A549 (cell line): Measurements from ENCODE around the gene DVL1. TPM values are rescaled to one million over a fixed set of nuclear protein-coding genes. Genes with fewer than 3 reads are reported as not detected.
"Not testable (repeated sequence)": the region's sequence is repeated elsewhere in the genome, so short reads cannot be mapped to it uniquely, and the experiment has no call there.

ENCODE experiments used
- ATAC-seq, 2 experiments: fragments of 200-7000 bp in 1 of 2; fragments of >200 bp in 1 of 2; cut with Nextera tagmentation in 1 of 2; cut with Tn5 transposase in 1 of 2; 3 replicates each; pipeline versions ENCODE4 v1.8.0 to v1.9.1; 2018 to 2020; ENCODE audit warnings: mild to moderate bottlenecking in 1 of 2, moderate library complexity in 1 of 2
- CTCF ChIA-PET: fragments of 300-600 bp; sonication (Branson Sonifier 250); formaldehyde crosslinking; extraction: SDS; loops from one replicate; lab custom pipeline; 2021; ENCODE audit warnings: antibody characterized with exemption, inconsistent platforms; lab: Yijun Ruan, JAX
- POLR2A ChIA-PET: fragments of 350-600 bp; formaldehyde crosslinking; extraction: SDS; loops from one replicate; lab custom pipeline; 2021; ENCODE audit warnings: antibody characterized with exemption, inconsistent platforms; lab: Yijun Ruan, JAX
- DNase-seq, 2 experiments: peaks; one replicate each; pipeline versions ENCODE4 v3.0.0 to v3.0.0-alpha.2; 2011 to 2016; ENCODE audit warnings: low read depth in 1 of 2, low spot score in 1 of 2
- FAIRE-seq: peaks from 2 replicates; lab custom pipeline; 2011; peaks lifted over from hg19 to GRCh38; lab: Jason Lieb, UNC
- H3K27ac ChIP-seq, 2 experiments: fragments of >200 bp; sonication (Bioruptor Twin); formaldehyde crosslinking; 3 replicates each; pipeline ENCODE4 v1.5.1; 2016 to 2017
- H3K4me1 ChIP-seq: fragments of >200 bp; sonication (Bioruptor Twin); formaldehyde crosslinking; 3 replicates; pipeline ENCODE4 v1.6.1; 2016
- H3K4me2 ChIP-seq: fragments of >200 bp; sonication (Bioruptor Twin); formaldehyde crosslinking; 3 replicates; pipeline ENCODE4 v1.6.1; 2016
- H3K4me3 ChIP-seq: fragments of >200 bp; sonication (Bioruptor Twin); formaldehyde crosslinking; 3 replicates; pipeline ENCODE4 v1.5.1; 2016
- H3K9me3 ChIP-seq: fragments of >200 bp; sonication (Bioruptor Twin); formaldehyde crosslinking; 3 replicates; pipeline ENCODE4 v1.6.1; 2016
- BHLHE40 ChIP-seq: IDR thresholded peaks from 2 replicates; pipeline ENCODE4 v1.6.1; 2012; ENCODE audit warnings: low read depth, low read length, inconsistent platforms
- CBX2 ChIP-seq: fragments of 200-600 bp; sonication (generic); IDR thresholded peaks from 2 replicates; pipeline ENCODE4 v1.6.1; 2016; ENCODE audit warnings: low read depth, mild to moderate bottlenecking, borderline replicate concordance
- FOSB ChIP-seq: fragments of 250-450 bp; sonication (Bioruptor Pico); IDR thresholded peaks from 2 replicates; pipeline ENCODE4 v1.5.0; 2020; ENCODE audit warnings: mild to moderate bottlenecking, moderate library complexity
- FOSL2 ChIP-seq, 2 experiments: fragments of 450-650 bp in 1 of 2; fragments of >200 bp in 1 of 2; sonication (Bioruptor Twin) in 1 of 2; formaldehyde crosslinking; IDR thresholded peaks; 2 replicates each; pipeline versions ENCODE4 v1.5.0 to v1.6.1; 2016 to 2020; ENCODE audit warnings: mild to moderate bottlenecking in 1 of 2, moderate library complexity in 1 of 2
- FOXS1 ChIP-seq: fragments of 250-450 bp; sonication (Bioruptor Pico); IDR thresholded peaks from 2 replicates; pipeline ENCODE4 v1.5.0; 2020; ENCODE audit warnings: mild to moderate bottlenecking, moderate library complexity
- HDAC2 ChIP-seq: fragments of 200-600 bp; sonication (generic); IDR thresholded peaks from 2 replicates; pipeline ENCODE4 v1.6.1; 2016
- HEYL ChIP-seq: fragments of 250-450 bp; sonication (Bioruptor Pico); IDR thresholded peaks from 2 replicates; pipeline ENCODE4 v1.8.0; 2021; ENCODE audit warnings: mild to moderate bottlenecking, moderate library complexity
- HOXB13 ChIP-seq: fragments of 250-450 bp; sonication (Bioruptor Pico); IDR thresholded peaks from 2 replicates; pipeline ENCODE4 v1.5.0; 2020; ENCODE audit warnings: low read depth, mild to moderate bottlenecking, moderate library complexity
- HOXB5 ChIP-seq: fragments of 250-450 bp; sonication (Bioruptor Pico); IDR thresholded peaks from 2 replicates; pipeline ENCODE4 v1.5.0; 2020; ENCODE audit warnings: mild to moderate bottlenecking, moderate library complexity
- KDM5A ChIP-seq: fragments of 200-600 bp; sonication (generic); IDR thresholded peaks from 2 replicates; pipeline ENCODE4 v1.6.1; 2016; ENCODE audit warnings: antibody characterized with exemption, mild to moderate bottlenecking
- MAFK ChIP-seq: fragments of 450-650 bp; IDR thresholded peaks from 2 replicates; pipeline ENCODE4 v1.6.1; 2014; ENCODE audit not compliant: partially characterized antibody
- MAZ ChIP-seq: fragments of 150-350 bp; IDR thresholded peaks from 2 replicates; pipeline ENCODE4 v1.6.1; 2014; ENCODE audit warnings: antibody characterized with exemption, low read depth, low read length, borderline replicate concordance
- MYC ChIP-seq: IDR thresholded peaks from 2 replicates; pipeline ENCODE4 v1.6.1; 2012; ENCODE audit warnings: mild to moderate bottlenecking, inconsistent platforms, low read length, improper control_type of control experiment, borderline replicate concordance
- NPAS2 ChIP-seq: fragments of 250-450 bp; sonication (Bioruptor Pico); IDR thresholded peaks from 2 replicates; pipeline ENCODE4 v1.8.0; 2022; ENCODE audit warnings: mild to moderate bottlenecking, moderate library complexity, borderline replicate concordance
- RAD21 ChIP-seq, 2 experiments: fragments of >200 bp in 1 of 2; sonication (Bioruptor Twin) in 1 of 2; formaldehyde crosslinking in 1 of 2; IDR thresholded peaks in 1 of 2; conservative IDR thresholded peaks in 1 of 2; 2 replicates in 1 of 2; 3 replicates in 1 of 2; pipeline ENCODE4 v1.6.1; 2012 to 2018; ENCODE audit warnings: inconsistent platforms in 1 of 2
- ZSCAN20 ChIP-seq: fragments of 250-450 bp; sonication (Bioruptor Pico); IDR thresholded peaks from 2 replicates; pipeline ENCODE4 v1.8.0; 2022; ENCODE audit warnings: mild to moderate bottlenecking, moderate library complexity
- WGBS: methylation state at CpG from one replicate; pipeline ENCODE4 v1.1.6; 2017; ENCODE audit errors: missing lambda C conversion rate; 5-methylcytosine and 5-hydroxymethylcytosine counted together
- polyA plus RNA-seq, 4 experiments: library from polyadenylated mRNA; depleted of rRNA in 3 of 4; stranded (reverse); fragments of >200 nt; fragmentation: RNase III in 1 of 4; extraction: RNeasy Plus Mini Kit Qiagen cat#74134 plus additional on column Dnase treatment in 1 of 4; gene quantifications; 2 replicates in 3 of 4; 3 replicates in 1 of 4; pipeline ENCODE4 v1.2.3, GENCODE V29; 2011 to 2017
- TF ChIP-seq, protein P1 (sequence below): IDR thresholded peaks from 2 replicates; pipeline ENCODE4 v1.6.1; 2012
- TF ChIP-seq, protein P2 (sequence below): fragments of >200 bp; sonication (Bioruptor Twin); formaldehyde crosslinking; IDR thresholded peaks from 3 replicates; pipeline ENCODE4 v1.6.1; 2016
- TF ChIP-seq, protein P3 (sequence below): fragments of 200-600 bp; sonication (generic); IDR thresholded peaks from 2 replicates; pipeline ENCODE4 v1.6.1; 2016; ENCODE audit warnings: antibody characterized with exemption, mild to moderate bottlenecking, moderate library complexity

The DVL1 gene
- polyA plus RNA-seq, 2 of the 4 experiments (the other 2 are of a cell fraction) = 12.1 to 48.3 TPM

DNA sequence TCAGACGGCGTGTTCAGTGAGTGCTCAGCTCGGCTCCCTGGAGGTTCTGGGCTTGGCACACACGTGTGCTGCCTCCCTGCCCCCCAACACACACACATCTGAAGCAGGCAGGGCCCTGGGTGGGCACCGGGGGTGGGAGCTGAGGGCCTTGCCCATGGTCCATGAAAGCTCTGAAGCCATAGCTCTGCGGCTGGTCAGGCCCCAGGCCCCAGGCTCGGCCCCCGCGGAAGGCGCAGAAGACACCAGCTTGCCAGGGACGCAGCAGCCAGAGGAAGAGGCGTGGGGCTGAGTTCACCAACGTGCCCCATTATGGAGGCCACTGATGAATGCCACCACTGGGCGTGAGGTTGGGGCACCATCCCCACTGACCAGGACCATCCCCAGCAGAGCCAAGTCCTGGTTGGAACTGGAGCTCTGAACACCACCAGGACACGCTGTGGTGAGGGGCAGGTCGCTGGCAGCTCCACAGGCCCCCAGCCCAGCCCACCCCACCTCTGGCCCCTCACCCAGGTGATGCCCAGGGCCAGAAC, 21.6 kb upstream of the DVL1 start:
- TF ChIP-seq, protein P1, sequence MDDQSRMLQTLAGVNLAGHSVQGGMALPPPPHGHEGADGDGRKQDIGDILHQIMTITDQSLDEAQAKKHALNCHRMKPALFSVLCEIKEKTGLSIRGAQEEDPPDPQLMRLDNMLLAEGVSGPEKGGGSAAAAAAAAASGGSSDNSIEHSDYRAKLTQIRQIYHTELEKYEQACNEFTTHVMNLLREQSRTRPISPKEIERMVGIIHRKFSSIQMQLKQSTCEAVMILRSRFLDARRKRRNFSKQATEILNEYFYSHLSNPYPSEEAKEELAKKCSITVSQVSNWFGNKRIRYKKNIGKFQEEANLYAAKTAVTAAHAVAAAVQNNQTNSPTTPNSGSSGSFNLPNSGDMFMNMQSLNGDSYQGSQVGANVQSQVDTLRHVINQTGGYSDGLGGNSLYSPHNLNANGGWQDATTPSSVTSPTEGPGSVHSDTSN = no peak
- TF ChIP-seq ZSCAN20 (CRISPR knock-in tag) (no peak), BHLHE40 (no peak), HOXB13 (no peak), FOXS1 (no peak), FOSL2 (IDR thresholded peaks at IDR 0.05) (no peak), FOSL2 (CRISPR knock-in tag; IDR thresholded peaks at IDR 0.05) (no peak), CBX2 (no peak), HDAC2 (no peak), HEYL (no peak), FOSB (CRISPR knock-in tag) (no peak), MAZ (no peak), RAD21 (conservative IDR thresholded peaks at IDR 0.05 in 1 of 2, IDR thresholded peaks at IDR 0.05 in 1 of 2) (no peak), MAFK (no peak), NPAS2 (CRISPR knock-in tag) (no peak), MYC (no peak), KDM5A (no peak), HOXB5 (CRISPR knock-in tag) (no peak)
- TF ChIP-seq, protein P2, sequence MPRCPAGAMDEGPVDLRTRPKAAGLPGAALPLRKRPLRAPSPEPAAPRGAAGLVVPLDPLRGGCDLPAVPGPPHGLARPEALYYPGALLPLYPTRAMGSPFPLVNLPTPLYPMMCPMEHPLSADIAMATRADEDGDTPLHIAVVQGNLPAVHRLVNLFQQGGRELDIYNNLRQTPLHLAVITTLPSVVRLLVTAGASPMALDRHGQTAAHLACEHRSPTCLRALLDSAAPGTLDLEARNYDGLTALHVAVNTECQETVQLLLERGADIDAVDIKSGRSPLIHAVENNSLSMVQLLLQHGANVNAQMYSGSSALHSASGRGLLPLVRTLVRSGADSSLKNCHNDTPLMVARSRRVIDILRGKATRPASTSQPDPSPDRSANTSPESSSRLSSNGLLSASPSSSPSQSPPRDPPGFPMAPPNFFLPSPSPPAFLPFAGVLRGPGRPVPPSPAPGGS = no peak
- TF ChIP-seq, protein P3, sequence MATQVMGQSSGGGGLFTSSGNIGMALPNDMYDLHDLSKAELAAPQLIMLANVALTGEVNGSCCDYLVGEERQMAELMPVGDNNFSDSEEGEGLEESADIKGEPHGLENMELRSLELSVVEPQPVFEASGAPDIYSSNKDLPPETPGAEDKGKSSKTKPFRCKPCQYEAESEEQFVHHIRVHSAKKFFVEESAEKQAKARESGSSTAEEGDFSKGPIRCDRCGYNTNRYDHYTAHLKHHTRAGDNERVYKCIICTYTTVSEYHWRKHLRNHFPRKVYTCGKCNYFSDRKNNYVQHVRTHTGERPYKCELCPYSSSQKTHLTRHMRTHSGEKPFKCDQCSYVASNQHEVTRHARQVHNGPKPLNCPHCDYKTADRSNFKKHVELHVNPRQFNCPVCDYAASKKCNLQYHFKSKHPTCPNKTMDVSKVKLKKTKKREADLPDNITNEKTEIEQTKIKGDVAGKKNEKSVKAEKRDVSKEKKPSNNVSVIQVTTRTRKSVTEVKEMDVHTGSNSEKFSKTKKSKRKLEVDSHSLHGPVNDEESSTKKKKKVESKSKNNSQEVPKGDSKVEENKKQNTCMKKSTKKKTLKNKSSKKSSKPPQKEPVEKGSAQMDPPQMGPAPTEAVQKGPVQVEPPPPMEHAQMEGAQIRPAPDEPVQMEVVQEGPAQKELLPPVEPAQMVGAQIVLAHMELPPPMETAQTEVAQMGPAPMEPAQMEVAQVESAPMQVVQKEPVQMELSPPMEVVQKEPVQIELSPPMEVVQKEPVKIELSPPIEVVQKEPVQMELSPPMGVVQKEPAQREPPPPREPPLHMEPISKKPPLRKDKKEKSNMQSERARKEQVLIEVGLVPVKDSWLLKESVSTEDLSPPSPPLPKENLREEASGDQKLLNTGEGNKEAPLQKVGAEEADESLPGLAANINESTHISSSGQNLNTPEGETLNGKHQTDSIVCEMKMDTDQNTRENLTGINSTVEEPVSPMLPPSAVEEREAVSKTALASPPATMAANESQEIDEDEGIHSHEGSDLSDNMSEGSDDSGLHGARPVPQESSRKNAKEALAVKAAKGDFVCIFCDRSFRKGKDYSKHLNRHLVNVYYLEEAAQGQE = no peak
- TF ChIP-seq, all 56 proteins: peak for 0
- Histone ChIP-seq H3K9me3 (no peaks in the 10 kb centered on the region), H3K27ac (no peak overlapping the region), H3K4me3 (no peak overlapping the region), H3K4me2 (no peak overlapping the region), H3K4me1 (peaks cover 10% of the 10 kb centered on the region)
- ChIA-PET POLR2A (interaction anchor here (0.7 to 1.1 kb wide), 3 partner anchors 12 to 18 kb away, joined by 3 to 4 read pairs (median 3); no protein-coding TSS in a partner anchor), CTCF (interaction anchor here (1.2 to 6.1 kb wide), 15 partner anchors 8 to 387 kb away, joined by 3 to 73 read pairs (median 7); partner anchors contain the start of gene DVL1)
- ATAC-seq = no peak
- no peak for DNase-seq
- WGBS = 88% methylated on average over 8 of the region's 16 CpGs
- FAIRE-seq = no peak

DNA sequence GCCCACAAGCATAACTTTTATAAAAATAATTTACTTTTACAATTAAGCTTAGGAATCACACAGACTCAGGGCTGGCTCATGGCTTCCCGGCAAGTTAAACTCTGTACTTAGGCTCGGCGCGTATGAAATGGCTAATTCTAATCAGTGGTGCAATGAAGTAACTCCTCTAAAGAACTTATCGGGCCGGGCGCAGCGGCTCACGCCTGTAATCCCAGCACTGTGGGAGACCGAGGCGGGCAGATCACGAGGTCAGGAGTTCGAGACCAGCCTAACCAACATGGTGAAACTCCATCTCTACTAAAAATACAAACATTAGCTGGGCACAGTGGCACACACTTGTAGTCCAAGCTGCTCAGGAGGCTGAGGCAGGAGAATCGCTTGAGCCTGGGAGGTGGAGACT, 20.9 kb upstream of the DVL1 start:
- peaks cover 10% of the 10 kb centered on the region for H3K4me1 ChIP-seq
- ATAC-seq, H3K4me2 ChIP-seq, DNase-seq, H3K4me3 ChIP-seq, H3K27ac ChIP-seq, H3K9me3 ChIP-seq, FAIRE-seq: not testable (repeated sequence)
- WGBS = 90% methylated on average over 13 of the region's 14 CpGs
- ChIA-PET POLR2A (interaction anchor here (0.7 kb wide), 1 partner anchor 11 kb away, joined by 3 read pairs; no protein-coding TSS in a partner anchor), CTCF (interaction anchor here (0.6 to 6.1 kb wide), 7 partner anchors 10 to 386 kb away, joined by 3 to 73 read pairs (median 9); partner anchors contain the start of gene DVL1)
